Liver (tissue), 3 donors: Measurements from ENCODE around the gene FANK1.

Experiments used
- CTCF ChIP-seq: fragments of 150-350 bp; IDR thresholded peaks from 2 replicates; pipeline ENCODE4 v1.5.1; 2017; ENCODE audit warnings: improper control_type of control experiment, low read depth, low read length; ENCODE audit not compliant: missing input control
- EGR1 ChIP-seq, 2 donors: IDR thresholded peaks; 2 replicates each; pipeline ENCODE4 v1.6.1; 2016 to 2018; ENCODE audit warnings: antibody characterized with exemption in 2 of 2, low read depth in 2 of 2
- HNF4G ChIP-seq: IDR thresholded peaks from 2 replicates; pipeline ENCODE4 v1.6.1; 2016; ENCODE audit warnings: antibody characterized with exemption
- REST ChIP-seq: IDR thresholded peaks from 2 replicates; pipeline ENCODE4 v1.6.1; 2016; ENCODE audit warnings: antibody characterized with exemption, mild to moderate bottlenecking
- SP1 ChIP-seq: IDR thresholded peaks from 2 replicates; pipeline ENCODE4 v1.6.1; 2018; ENCODE audit warnings: antibody characterized with exemption, mild to moderate bottlenecking
- ZBTB33 ChIP-seq: IDR thresholded peaks from 2 replicates; pipeline ENCODE4 v1.6.1; 2016; ENCODE audit warnings: antibody characterized with exemption
- donor health status: healthy.
- donor health status: healthy.

- TF ChIP-seq CTCF (no peak), REST (no peak), EGR1 (IDR thresholded peaks at IDR 0.05; ENCODE audit: low read depth in 2 of 2) (no peak), HNF4G (no peak), SP1 (no peak), ZBTB33 (no peak)
Observed at GRCh38 chr10:126012485-126012884, 116.1 kb downstream of the FANK1 start.
